Stimulated activated CD8-positive, alpha-beta memory T cell treated with anti-CD3 and anti-CD28 coated beads, Interleukin-15, amount 100 ng/mL, for 1 hour (primary cell): Measurements from ENCODE around the gene SMYD5.

Source experiments
- DNase-seq: peaks from one replicate; pipeline ENCODE4 v3.0.0-alpha.2; 2020; ENCODE audit warnings: low read depth

Gene SMYD5

GRCh38 chr2:73238976-73239375 lies 24.9 kb downstream of the SMYD5 start:
- no peak for DNase-seq

DNA sequence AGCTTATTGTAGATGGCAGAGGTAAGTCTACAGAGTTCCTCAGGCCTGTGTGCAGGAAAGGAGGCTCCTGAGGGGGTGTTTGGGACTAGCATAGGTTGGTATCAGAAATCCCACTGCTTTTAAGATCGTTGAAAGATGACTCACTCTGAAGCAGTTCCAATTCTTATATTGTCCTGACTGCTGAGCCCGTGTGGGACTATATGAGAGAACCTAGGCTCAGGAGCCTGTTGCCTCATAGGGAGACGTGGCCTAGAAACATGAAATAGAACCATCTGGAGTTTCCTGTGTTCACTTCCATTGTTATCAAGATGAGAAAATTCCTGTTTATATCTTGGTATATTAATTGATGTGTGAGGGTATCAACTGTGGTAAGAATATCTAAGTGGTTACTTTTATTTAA lies 25.7 kb downstream of the SMYD5 start:
- no peak for DNase-seq

DNA sequence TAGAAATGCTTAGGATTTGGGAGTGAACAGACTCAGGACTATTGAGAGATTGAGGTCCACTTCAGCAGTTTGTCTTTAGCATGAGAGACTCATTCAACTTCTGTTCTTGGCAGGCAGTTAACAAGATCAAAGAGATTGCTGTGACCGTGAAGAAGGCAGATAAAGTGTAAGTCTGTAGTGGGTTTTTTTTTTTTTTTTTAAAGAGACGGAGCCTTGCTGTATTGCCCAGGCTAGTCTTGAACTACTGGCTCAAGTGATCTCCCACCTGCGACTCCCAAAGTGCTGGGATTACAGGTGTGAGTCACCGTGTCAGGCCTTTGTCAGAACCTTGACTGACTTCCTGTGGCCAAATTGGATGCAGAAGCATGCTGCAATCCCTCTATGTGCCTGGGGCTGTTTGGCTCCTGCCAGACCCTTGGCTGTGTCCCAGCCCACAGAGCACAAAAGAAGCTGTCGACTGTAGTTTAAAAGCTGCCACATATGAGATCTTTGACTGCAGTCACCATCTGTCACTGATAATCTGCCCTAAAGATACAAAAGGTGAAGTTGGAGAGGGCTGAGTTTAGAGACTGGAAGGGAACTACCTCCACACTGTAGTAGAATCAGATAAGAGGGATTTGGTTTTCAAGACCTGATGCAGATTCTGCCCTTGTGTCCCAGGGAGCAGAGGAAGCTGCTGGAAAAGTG lies 30.0 kb downstream of the SMYD5 start:
- DNase-seq, result no peak

DNA sequence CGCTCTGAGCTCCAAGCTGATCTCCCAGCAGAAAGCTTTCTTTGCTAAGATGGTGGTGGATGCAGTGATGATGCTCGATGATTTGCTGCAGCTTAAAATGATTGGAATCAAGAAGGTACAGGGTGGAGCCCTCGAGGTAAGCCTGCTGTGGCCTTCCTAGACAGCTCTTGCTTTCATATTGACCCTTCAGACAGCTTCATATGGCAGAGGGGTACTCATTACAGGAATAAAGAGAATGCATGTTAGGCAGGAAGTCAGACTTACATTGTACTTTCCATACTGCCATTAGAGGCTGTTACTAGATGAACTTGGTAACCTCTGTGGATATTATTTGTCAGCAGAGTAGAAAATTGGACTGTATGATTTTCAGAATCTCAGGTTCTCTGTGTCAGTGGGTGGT lies 30.5 kb downstream of the SMYD5 start:
- no peak for DNase-seq

GRCh38 chr2:73246850-73247249 lies 32.8 kb downstream of the SMYD5 start:
- no peak for DNase-seq

GRCh38 chr2:73249636-73250035 lies 35.6 kb downstream of the SMYD5 start:
- DNase-seq, result no peak

DNA sequence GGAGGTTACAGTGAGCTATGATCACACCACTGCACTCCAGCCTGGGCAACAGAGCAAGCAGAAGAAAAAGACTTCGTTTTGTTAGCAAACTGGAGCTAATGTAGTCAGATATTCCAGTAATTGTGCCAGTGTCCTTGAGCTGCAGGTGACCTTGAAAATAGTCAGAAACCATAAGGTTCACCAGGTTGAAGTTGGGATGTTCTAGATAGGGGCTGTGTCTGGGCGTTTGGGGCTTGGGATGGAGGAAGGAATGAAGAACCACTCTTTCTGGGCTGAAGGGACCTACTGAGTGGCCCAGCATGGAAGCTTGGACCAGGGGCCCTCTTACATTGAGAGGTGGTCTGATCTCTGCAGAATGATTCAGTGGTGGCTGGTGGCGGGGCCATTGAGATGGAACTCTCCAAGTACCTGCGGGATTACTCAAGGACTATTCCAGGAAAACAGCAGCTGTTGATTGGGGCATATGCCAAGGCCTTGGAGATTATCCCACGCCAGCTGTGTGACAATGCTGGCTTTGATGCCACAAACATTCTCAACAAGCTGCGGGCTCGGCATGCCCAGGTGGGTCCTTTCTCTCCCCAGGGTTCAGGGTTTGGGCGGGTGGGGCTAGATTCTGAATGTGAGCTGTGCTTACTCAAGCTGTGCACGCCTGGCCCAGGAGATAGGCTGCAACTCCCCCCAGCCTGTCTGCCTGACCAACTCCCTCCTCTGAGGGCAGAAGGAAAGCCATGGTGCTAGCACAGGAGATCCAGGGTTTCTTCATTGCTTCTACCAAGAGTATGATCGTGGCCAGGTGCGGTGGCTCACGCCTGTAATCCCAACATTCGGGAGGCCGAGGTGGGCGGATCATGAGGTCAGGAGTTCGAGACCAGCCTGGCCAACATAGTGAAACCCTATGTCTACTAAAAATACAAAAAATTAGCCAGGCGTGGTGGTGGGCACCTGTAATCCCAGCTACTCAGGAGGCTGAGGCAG lies 37.1 kb downstream of the SMYD5 start:
- DNase-seq, result no peak

DNA sequence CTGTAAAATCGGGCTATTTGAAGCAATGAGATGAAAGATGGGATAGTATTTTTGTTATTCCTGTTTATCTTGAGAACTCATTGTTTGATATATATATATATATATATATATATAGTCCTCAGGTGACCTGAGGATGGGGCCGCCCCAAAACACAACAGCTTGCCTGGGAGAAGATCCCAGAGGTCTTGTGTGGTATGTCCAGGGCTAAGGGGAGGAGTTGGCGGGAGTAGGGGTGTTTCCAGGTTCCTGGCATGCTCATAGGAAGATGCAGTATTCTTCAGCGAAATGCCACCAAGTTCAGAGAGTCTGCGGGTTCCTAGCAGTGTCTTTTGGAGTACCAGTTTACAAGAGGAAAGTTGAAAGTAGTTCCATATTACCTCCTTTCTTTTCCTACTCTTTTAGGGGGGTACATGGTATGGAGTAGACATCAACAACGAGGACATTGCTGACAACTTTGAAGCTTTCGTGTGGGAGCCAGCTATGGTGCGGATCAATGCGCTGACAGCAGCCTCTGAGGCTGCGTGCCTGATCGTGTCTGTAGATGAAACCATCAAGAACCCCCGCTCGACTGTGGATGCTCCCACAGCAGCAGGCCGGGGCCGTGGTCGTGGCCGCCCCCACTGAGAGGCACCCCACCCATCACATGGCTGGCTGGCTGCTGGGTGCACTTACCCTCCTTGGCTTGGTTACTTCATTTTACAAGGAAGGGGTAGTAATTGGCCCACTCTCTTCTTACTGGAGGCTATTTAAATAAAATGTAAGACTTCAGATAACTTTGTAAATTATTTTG lies 38.4 kb downstream of the SMYD5 start:
- no peak for DNase-seq

GRCh38 chr2:73253400-73253799 lies 39.4 kb downstream of the SMYD5 start:
- DNase-seq, result no peak

- no peak for DNase-seq
Observed at GRCh38 chr2:73253901-73254300, 39.9 kb downstream of the SMYD5 start.

DNA sequence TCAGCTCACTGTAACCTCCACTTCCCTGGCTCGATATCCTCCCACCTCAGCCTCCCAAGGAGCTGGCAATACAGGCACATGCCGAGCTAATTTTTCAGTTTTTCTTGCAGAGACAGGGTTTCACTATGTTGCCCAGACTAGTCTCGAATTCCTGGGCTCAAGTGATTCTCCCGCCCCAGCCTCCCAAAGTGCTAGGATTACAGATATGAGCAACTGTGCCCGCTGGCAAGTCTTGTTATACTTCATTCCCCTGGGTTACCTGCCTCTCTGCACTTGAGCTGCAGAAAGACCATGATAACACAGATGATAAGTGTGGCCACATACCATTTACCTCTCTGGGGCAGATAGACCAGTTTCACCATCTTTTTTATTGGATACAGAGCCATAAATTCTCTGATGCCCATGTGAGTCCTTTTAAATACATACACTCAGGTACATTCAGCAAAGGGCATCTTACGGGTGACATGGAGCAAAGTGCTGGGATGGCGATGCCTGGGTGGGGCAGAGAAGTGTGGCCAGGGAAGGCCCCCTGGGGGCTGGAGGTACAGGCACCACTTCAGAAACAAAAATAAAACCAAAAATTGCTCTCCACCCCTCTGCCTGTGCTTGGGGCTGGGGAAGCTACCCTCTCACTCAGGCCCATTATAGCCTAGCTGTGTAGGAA lies 40.4 kb downstream of the SMYD5 start:
- no peak for DNase-seq

DNA sequence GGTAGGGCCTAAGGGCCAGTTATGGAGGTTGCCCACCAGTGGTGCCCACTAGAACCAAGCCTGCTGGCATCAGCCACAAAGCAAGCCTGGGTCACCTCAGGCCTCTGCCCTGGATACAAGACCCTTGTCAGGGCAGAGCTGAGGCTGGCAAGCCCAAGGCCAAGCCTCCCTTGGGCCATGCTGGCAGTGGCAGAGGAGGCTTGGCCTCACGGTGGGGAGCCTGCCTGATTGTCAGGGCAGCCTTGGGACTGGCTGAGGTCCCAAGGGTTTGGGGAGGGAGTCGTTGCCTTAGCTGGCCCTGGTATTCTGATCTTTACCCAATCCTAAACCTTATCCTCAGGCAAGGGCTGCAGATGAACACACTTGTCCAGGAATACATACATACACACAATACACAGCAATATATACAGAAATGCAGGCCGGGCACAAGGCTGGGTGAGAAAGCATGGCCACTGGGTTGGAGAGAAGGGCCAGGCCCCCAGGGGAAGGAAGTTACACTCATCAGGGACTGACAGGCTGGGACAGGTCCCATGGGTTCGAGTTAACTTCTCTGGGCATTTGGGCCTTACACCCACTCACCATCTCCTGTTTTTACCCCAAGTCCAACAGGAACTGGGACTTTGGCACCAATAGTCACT lies 41.1 kb downstream of the SMYD5 start:
- DNase-seq, result no peak

DNA sequence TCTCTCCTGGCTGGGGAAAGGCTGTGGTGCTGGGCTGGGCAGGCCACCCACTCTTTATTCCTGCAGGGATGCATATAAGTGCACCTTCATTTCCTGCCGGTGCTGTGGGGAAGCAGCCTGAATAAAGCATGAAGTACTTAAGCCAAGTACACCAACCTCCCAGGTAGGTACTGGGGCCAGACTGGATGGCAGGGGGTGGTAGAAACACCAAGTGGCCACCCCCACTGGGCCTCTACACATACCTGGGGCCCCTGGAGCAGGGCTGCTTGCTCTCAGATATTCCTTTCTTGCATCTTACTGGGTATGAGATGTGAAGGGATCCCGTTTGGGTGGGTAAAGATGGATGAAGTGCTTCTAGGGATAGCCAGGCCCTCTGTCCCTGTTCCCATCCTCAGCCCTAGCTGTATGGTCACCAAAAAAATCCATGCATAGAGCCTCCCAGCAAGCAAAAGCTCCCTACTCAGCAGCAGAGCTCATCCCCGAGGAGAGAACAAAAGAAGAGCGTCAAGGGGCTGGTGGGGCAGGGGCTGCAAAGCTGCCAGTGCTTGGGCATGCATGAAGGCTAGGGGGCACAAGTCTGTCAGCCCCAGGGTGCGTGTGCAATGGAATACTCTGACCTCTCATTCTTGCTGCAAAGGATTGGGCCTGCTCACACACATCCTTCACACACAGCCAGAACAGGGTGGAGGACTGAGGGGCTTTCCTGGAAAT lies 42.0 kb downstream of the SMYD5 start:
- no peak for DNase-seq

GRCh38 chr2:73256618-73256922 lies 42.5 kb downstream of the SMYD5 start:
- no peak for DNase-seq

GRCh38 chr2:73257021-73257420 lies 43.0 kb downstream of the SMYD5 start:
- DNase-seq, result no peak

DNA sequence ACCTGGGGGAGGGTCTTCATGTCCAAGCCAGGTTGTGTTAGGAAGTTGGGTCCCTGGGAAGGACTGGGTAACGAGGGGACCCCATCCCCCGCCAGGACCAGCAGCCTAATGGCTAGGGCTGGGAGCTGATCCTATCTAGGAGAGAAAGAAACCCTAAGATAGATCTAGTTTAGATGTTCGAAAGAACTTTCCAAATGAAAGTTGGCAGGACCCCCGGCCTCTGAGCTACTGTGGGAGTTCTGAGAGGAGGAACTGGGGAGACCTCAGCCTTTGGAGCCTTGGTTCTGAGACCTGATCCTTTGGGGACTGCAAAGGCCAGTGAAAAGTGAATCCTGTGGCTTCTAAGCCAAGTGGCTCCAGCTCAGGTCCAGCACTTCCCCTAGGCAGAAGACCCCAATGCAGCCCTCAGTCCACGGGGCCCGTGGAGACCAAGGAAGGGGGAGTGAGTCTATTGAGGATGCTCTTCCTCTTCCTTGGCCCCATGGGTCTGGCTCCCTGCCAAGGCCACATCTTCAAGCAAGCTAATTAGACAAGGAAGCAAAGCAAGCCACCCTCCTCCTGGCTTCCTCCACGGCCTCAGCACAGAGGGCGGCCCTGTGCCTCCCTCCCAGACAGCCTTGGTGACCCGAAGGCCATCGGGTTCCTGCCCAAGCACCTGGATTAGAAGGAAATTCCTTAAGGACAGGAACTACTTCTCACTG lies 43.5 kb downstream of the SMYD5 start:
- DNase-seq, result no peak

DNA sequence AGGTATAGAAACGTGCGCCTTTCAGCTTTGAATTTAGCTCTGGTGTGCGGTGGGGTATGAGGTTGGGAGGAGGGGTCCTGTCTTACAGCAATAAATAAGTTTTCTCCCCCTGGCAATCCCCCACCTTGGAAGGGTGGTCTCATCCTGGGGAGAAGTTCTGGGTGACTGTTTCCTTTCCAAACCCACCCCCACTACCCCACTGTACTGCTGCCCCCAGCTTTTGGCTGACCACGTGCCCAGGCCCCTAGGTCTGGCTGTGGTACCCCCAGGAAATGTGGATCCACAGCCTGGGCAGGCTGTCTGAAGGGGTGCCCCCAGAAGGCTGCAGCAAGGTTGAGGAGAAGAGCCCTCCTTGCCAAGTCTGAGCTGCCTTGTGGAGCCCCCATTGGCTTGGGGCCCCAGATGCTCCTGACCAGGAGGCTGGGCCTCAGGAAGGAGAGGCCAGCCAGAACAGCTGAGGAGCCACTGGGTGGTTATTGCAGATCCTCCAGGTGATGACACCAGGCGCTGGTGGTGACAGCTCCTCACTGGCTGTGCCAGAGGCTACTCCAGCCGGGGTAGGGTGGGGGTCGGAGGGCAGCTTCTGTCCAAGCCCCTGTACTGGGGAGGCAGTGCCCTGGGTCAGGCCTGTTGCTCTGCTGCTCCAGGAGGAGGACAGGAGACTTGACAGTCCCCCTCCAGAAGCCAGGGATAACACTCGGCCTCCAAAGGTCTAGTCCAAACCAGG lies 44.3 kb downstream of the SMYD5 start:
- DNase-seq, result no peak

GRCh38 chr2:73258913-73259215 lies 44.8 kb downstream of the SMYD5 start:
- no peak for DNase-seq

DNA sequence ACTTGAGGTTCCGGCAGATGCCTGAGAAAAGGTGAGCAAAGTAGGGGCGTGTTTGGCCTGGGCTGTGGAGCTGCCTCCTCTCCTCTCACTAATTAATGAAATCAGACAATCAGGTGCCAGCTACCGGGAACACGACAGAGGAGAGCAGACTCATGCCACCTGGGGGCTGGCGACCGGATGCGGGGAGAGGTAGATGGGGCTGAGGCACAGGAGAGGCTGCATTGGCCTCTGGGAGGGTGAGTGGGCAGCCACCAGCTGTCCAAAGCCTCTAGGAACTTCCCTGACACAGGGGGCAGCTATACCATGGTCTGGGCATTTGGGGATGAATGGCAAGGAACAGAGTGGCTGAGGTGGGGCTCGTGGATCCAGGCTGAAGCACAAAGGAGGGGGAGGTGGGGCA lies 45.2 kb downstream of the SMYD5 start:
- no peak for DNase-seq
